ENCODE measurements around the gene SCAI.

GRCh38 chr9:125147401-125147951 is 4.1 kb upstream of the SCAI start:
- TF ChIP-seq, protein P1, sequence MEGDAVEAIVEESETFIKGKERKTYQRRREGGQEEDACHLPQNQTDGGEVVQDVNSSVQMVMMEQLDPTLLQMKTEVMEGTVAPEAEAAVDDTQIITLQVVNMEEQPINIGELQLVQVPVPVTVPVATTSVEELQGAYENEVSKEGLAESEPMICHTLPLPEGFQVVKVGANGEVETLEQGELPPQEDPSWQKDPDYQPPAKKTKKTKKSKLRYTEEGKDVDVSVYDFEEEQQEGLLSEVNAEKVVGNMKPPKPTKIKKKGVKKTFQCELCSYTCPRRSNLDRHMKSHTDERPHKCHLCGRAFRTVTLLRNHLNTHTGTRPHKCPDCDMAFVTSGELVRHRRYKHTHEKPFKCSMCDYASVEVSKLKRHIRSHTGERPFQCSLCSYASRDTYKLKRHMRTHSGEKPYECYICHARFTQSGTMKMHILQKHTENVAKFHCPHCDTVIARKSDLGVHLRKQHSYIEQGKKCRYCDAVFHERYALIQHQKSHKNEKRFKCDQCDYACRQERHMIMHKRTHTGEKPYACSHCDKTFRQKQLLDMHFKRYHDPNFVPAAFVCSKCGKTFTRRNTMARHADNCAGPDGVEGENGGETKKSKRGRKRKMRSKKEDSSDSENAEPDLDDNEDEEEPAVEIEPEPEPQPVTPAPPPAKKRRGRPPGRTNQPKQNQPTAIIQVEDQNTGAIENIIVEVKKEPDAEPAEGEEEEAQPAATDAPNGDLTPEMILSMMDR (IDR thresholded peaks at IDR 0.05), result no peak
- no peak for TF ChIP-seq POLR2A (IDR thresholded peaks at IDR 0.05)
